SK-N-SH treated with all-trans-retinoic acid at 6 μM for 48 hours (cell line): ENCODE data around the gene FAM124A.
"Not testable (repeated sequence)": the region's sequence is repeated elsewhere in the genome, so short reads cannot be mapped to it uniquely, and the experiment has no call there.

ENCODE experiments used
- CSDC2 ChIP-seq: fragments of 250-450 bp; sonication (Bioruptor Pico); IDR thresholded peaks from 2 replicates; pipeline ENCODE4 v1.5.0; 2020; ENCODE audit warnings: mild to moderate bottlenecking, moderate library complexity
- OSR1 ChIP-seq: fragments of 250-450 bp; sonication (Bioruptor Pico); IDR thresholded peaks from 2 replicates; pipeline ENCODE4 v1.8.0; 2022; ENCODE audit warnings: moderate library complexity, mild to moderate bottlenecking, inconsistent platforms
- RARB ChIP-seq: fragments of 250-450 bp; sonication (Bioruptor Pico); IDR thresholded peaks from 2 replicates; pipeline ENCODE4 v1.8.0; 2021; ENCODE audit warnings: mild to moderate bottlenecking, moderate library complexity
- TF ChIP-seq, protein P1 (sequence below): fragments of 250-450 bp; sonication (Bioruptor Pico); IDR thresholded peaks from 2 replicates; pipeline ENCODE4 v1.8.0; 2020; ENCODE audit warnings: mild to moderate bottlenecking, moderate library complexity, borderline replicate concordance

- TF ChIP-seq OSR1; RARB (CRISPR knock-in tag); CSDC2 (CRISPR knock-in tag): not testable (repeated sequence)
- TF ChIP-seq, protein P1, sequence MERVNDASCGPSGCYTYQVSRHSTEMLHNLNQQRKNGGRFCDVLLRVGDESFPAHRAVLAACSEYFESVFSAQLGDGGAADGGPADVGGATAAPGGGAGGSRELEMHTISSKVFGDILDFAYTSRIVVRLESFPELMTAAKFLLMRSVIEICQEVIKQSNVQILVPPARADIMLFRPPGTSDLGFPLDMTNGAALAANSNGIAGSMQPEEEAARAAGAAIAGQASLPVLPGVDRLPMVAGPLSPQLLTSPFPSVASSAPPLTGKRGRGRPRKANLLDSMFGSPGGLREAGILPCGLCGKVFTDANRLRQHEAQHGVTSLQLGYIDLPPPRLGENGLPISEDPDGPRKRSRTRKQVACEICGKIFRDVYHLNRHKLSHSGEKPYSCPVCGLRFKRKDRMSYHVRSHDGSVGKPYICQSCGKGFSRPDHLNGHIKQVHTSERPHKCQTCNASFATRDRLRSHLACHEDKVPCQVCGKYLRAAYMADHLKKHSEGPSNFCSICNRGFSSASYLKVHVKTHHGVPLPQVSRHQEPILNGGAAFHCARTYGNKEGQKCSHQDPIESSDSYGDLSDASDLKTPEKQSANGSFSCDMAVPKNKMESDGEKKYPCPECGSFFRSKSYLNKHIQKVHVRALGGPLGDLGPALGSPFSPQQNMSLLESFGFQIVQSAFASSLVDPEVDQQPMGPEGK (CRISPR knock-in tag), result not testable (repeated sequence)
Observed at GRCh38 chr13:51282923-51283322, 60.7 kb downstream of the FAM124A start.
